OCI-M1 (cell line): Measurements from ENCODE around the gene EPB41L4A.
"Not testable (repeated sequence)": the region's sequence is repeated elsewhere in the genome, so short reads cannot be mapped to it uniquely, and the experiment has no call there.

Experiments
- DNase-seq: peaks from one replicate; lab custom pipeline; 2025; lab: John Stamatoyannopoulos, UW

Gene EPB41L4A

GRCh38 chr5:112208699-112209615, 210.1 kb downstream of the EPB41L4A start:
- DNase-seq: peak; percentile 73

DNA sequence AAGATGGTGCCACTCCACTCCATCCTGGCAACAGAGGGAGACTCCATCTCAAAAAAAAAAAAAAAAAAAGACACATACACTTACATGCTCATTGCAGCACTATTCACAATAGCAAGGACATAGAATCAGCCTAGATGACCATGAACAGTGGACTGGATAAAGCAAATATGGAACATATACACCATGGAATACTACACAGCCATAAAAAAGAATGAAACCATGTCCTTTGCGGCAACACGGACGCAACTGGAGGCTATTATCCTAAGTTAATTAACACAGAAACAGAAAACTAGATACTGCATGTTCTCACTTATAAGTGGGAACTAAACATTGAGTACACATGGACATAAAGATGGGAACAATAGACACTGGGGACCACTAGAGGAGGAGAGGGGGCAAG, 210.9 kb downstream of the EPB41L4A start:
- DNase-seq: not testable (repeated sequence)

- peak; percentile 14 for DNase-seq
Observed at GRCh38 chr5:112205846-112206245, 213.2 kb downstream of the EPB41L4A start.

DNA sequence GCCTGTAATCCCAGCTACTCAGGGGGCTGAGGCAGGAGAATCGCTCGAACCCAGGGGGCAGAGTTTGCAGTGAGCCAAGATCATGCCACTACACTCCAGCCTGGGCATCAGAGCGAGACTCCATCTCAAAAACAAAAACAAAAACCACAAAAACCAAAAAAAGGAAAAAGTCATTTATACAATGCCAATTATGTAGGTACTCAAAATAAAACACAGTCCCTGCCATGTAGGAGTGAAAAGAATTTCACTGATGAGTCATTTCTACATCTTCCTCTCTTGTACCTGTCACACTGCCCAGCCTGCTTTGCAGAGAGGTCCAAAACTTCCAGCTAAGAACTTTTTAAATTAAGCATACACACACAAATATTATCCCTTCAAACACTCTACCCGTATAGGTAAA, 215.8 kb downstream of the EPB41L4A start:
- DNase-seq: no peak

- DNase-seq: no peak
Observed at GRCh38 chr5:112202694-112203093, 216.4 kb downstream of the EPB41L4A start.

DNA sequence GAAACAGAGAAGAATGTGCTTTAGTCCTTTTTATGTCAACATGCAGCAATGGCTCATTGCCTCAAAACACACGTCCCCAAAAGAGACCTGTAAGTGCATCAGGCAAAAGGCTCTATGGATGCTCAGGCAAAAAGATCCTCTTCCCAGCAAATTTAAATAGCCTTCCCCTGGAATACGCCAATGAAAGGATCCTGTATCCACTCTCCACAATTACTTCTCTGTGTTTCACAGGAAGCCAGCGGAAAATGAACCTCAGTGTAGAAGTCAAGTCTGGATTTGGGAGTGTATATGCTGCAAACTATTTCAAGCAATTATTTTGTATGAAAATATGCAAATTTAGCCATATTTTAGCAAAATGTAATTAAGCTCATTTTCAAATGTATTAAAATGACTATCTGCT, 217.9 kb downstream of the EPB41L4A start:
- no peak for DNase-seq

DNA sequence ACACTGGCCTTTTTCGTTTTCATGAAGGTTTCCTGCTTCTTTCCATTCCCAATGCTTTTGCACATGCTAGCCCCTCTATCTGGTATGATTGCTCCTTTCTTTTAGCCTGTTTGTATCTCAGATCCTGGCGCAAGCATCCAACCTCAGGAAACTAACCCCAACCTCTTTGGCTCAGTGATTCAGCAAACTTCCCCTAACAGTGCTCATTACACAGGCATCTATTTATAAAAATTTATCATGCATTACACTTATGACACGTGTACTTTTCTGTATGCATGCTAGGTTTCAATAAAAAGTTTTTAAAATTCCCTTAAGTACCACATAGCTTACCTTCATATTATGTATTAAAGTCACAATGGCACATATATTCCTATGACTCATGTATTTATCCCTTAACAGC, 218.9 kb downstream of the EPB41L4A start:
- no peak for DNase-seq

DNA sequence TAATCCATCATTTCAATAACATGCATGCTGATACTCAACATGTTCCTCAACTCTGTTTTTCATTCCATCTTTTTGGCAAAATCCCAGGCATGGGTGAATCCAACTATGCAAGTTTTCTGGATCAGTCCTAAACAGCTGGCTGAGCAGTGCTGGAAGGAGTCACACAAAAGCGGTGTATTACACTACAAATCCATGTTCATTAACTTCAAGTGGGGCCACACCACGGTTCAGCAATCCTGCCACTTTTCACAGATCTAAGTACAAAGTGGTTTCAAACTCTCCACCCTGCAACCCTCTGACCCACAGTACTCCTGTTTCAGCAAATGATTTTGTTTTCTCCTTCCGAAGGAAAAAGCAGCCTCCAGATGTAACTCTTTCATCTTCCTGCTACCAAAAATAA, 222.5 kb downstream of the EPB41L4A start:
- no peak for DNase-seq

DNA sequence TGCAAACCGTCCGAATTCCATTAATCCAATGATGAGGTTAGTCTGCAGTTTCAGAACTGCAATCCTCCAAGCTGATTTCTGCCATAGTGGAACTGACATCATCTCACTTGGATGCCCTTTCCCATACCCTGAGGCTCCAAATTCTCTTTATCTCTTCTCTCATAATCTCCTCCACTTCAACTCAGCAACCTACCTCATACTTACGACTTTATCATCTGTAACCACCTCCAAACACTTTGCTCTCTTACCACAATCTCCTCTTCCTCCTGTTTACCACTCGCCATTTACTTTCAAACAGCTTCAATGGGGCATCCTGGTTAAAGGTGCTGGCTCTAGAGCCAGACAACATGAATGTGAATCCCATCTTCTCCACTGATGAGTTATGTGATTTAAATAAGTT, 223.2 kb downstream of the EPB41L4A start:
- DNase-seq: peak; percentile 11

DNA sequence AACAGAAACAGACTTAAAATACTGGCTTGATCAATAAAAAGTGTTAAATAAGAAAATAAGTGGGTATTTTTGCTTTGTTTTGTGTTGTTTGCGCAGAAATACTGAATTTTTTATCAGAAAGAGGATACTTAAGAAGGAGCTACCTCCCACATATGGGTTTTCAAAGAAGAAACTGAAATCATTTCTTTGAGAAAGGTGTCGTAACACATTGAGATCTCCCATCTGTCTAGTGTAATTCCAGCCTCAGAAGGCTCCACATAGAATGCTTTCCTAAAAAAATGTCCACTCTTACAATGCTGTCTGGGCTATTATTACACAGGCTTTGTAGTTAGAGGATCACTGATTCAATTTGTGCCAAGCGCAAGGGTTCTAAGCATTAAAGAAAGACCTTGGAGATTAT, 226.2 kb downstream of the EPB41L4A start:
- DNase-seq: peak; percentile 12

DNA sequence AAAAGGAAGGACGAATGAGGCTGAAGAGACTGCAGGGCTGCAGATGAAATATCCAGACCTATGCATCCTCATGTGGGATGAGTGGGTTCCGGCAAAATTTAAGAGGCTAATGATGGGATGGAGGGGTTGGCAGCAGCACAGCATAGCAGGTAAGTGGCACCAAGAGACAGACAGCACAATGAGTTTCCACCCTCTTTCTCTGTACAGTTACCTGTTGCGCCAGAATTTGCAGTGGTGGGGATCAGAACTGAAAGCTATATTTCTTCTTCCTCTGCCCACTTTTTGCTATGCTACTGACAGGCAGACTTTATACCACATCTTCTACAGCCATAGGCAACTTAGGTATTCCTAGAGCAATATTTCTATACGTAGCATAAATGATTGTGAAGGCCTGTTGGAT, 227.0 kb downstream of the EPB41L4A start:
- DNase-seq: no peak

- DNase-seq: no peak
Observed at GRCh38 chr5:112189391-112189790, 229.7 kb downstream of the EPB41L4A start.

DNA sequence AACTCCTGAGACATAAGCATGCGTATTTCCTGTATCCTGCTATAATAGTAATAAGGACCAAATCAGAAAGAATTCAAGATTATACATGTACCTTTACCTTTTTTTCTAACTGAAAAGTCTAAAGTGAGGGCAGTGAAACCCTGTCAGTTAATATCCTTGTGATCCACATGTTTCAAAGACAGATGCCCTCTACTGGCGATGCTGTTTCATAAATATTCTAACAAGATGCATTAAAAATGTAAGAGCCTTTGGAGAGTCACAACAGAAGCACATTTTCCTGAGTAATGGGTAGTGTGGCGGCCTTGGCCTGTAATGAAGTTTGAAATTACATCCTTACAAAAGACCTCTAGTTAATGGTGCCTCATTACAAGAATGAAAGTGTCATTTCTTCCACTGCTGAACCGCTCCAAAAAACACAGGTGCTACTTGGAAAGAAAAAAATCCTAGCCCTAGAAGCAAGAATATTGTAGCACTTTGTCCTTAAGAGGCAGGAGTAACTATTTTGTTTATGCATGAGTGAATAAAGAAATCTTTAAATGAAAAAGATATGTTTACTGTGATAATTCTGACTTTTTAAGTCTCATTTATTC, 232.6 kb downstream of the EPB41L4A start:
- DNase-seq: peak; percentile 71

- DNase-seq: no peak
Observed at GRCh38 chr5:112183874-112184273, 235.2 kb downstream of the EPB41L4A start.

DNA sequence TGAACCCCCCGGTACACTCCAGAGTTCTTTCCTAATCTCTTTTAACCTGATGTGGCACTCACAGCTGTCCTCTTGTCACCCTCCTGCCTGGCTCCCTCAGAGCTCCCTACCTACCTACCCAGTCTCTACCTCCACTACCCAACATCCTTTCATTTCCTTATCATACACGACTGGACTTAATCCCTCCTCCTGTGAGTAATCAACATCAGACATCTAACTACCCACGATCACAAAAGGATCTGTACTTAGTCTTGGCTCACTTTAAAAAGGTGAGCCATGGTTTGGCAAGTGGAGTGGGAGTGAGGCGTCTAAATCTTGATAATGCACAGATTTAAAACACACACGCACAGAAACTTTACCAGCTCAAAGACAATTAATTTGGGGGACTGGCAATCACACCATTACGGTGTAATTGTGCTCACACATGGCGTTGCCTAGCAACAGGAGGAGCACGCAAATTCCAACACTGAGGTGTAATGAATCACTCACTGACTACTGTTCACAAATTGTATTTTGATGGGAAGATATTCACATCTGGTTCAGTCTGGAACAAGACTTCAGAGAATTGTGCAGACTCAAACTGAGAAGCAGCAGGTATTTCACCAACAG, 235.9 kb downstream of the EPB41L4A start:
- DNase-seq: no peak

DNA sequence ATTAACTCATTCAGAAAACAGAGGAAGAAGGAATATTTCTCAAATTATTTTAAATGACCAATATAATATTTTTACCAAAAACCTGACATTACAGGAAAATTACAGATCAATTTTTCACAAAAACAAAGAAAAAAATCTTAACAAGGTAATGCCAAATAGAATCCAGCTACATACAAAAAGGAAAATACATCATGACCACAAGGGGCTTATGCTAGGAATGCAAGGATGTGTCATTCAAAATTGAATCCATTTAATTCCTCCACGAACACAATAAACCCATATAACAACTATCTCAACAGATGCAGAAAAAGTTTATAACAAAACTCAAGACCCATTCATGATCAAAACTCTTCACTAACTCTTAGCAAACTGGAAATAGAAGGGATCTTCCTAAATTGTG, 239.8 kb downstream of the EPB41L4A start:
- no peak for DNase-seq

GRCh38 chr5:112174959-112175594, 244.0 kb downstream of the EPB41L4A start:
- DNase-seq: peak; percentile 88

- no peak for DNase-seq
Observed at GRCh38 chr5:112165897-112166737, 253.0 kb downstream of the EPB41L4A start.

DNA sequence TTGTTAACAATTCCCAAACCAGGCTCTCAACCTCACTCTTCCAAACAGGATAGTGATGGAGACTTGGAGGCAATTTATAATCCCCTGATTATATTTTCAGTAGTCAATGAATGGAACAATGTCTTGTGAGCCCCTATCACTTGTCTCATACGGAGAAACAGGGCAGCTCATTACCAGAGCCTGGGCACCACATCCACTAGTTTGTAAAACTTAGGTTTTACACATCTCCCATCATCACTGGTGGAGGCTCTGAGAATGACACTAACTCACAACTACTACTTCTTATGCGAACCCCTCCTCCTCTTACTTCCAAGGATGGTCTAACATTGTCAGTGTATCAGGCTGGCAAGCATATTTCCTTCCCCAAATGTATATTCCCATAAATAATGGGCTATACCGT, 253.7 kb downstream of the EPB41L4A start:
- DNase-seq: no peak

DNA sequence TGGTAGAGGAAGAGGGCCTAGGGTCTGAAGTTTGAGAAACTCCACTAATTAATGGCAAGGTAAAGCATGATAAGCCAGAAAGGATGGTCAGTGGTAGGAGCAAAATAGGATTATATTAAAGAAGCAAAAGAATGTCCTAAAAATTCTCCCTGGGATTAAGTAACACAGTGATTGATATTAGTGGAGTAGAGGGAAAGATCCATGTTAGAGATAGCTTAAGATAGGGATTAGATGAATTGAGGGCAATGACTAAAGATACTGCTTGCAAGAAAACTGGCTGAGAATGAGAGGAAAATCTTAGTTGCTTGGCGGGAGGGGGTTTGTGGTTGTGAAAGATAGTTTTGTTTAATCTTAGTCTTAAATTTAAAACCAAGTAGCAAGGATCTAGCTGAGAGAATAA, 255.6 kb downstream of the EPB41L4A start:
- no peak for DNase-seq

GRCh38 chr5:112161392-112161748, 257.7 kb downstream of the EPB41L4A start:
- no peak for DNase-seq
